GM19463 (cell line): ENCODE measurements around the gene TRMO.

ENCODE experiments used
- ATAC-seq: cut with Tn5 transposase; IDR thresholded peaks from one replicate; pipeline ENCODE4 v1.9.1; 2021; ENCODE audit warnings: mild to moderate bottlenecking, moderate library complexity; ENCODE audit not compliant: unreplicated experiment

The TRMO gene

GRCh38 chr9:97864396-97864795 lies 57.9 kb downstream of the TRMO start:
- ATAC-seq, result no peak

- ATAC-seq, result no peak
Measured at GRCh38 chr9:97863314-97863713, 59.0 kb downstream of the TRMO start.

GRCh38 chr9:97861148-97861475 lies 61.2 kb downstream of the TRMO start:
- ATAC-seq, result no peak

- ATAC-seq, result no peak
Measured at GRCh38 chr9:97860451-97861147, 61.7 kb downstream of the TRMO start.

GRCh38 chr9:97859346-97859745 lies 63.0 kb downstream of the TRMO start:
- no peak for ATAC-seq

GRCh38 chr9:97858826-97859225 lies 63.5 kb downstream of the TRMO start:
- no peak for ATAC-seq

- no peak for ATAC-seq
Measured at GRCh38 chr9:97858393-97858713, 63.9 kb downstream of the TRMO start.

GRCh38 chr9:97857606-97858392 lies 64.5 kb downstream of the TRMO start:
- no peak for ATAC-seq

- no peak for ATAC-seq
Measured at GRCh38 chr9:97856857-97857605, 65.3 kb downstream of the TRMO start.

GRCh38 chr9:97855899-97856298 lies 66.4 kb downstream of the TRMO start:
- no peak for ATAC-seq

GRCh38 chr9:97855486-97855875 lies 66.8 kb downstream of the TRMO start:
- no peak for ATAC-seq

- ATAC-seq, result no peak
Measured at GRCh38 chr9:97854696-97855485, 67.4 kb downstream of the TRMO start.
